GM12875 (cell line): Measurements from ENCODE around the gene GRID1.

Experiments used
- H3K4me3 ChIP-seq: one replicate; pipeline ENCODE4 v1.5.1; 2011; ENCODE audit warnings: low read depth, low read length, control low read depth
- CTCF ChIP-seq: IDR thresholded peaks from 2 replicates; pipeline ENCODE4 v1.5.1; 2011; ENCODE audit warnings: low read depth, mild to moderate bottlenecking, control low read depth, inconsistent platforms, low read length, moderate library complexity, borderline replicate concordance; ENCODE audit not compliant: insufficient read depth

Gene GRID1

GRCh38 chr10:86300931-86301830 is 65.4 kb downstream of the GRID1 start:
- no peak overlapping the region for H3K4me3 ChIP-seq
- no peak for TF ChIP-seq CTCF

- no peak for TF ChIP-seq CTCF
- no peak overlapping the region for H3K4me3 ChIP-seq
Observed at GRCh38 chr10:86300399-86300925, 66.1 kb downstream of the GRID1 start.

GRCh38 chr10:86299562-86299961 is 67.0 kb downstream of the GRID1 start:
- TF ChIP-seq CTCF = no peak
- no peak overlapping the region for H3K4me3 ChIP-seq

GRCh38 chr10:86298501-86299001 is 68.0 kb downstream of the GRID1 start:
- TF ChIP-seq CTCF = no peak
- H3K4me3 ChIP-seq = no peak overlapping the region

GRCh38 chr10:86295791-86296190 is 70.8 kb downstream of the GRID1 start:
- TF ChIP-seq CTCF = no peak
- no peak overlapping the region for H3K4me3 ChIP-seq

GRCh38 chr10:86295351-86295750 is 71.2 kb downstream of the GRID1 start:
- H3K4me3 ChIP-seq = no peak overlapping the region
- no peak for TF ChIP-seq CTCF
